ENCODE data around the gene REXO1. TPM values are rescaled to one million over a fixed set of nuclear protein-coding genes. Genes with fewer than 3 reads are reported as not detected.
A peak's percentile ranks its signal among the peaks of the same experiment; 100 is the strongest.

Gene REXO1
- total RNA-seq, 1 experiment from 2014 or later, result 61.1 TPM

GRCh38 chr19:1827566-1828278 lies 20.6 kb downstream of the REXO1 start (continued):
- no peak for TF ChIP-seq ARID4B (CRISPR knock-in tag; IDR thresholded peaks at IDR 0.05; ENCODE audit: borderline replicate concordance)
- no peak for TF ChIP-seq ERG (CRISPR knock-in tag; IDR thresholded peaks at IDR 0.05)
- TF ChIP-seq ATF6 (CRISPR knock-in tag; IDR thresholded peaks at IDR 0.05), result no peak
- TF ChIP-seq ZNF263 (CRISPR knock-in tag; IDR thresholded peaks at IDR 0.05; ENCODE audit: low read depth), result no peak
- no peak for TF ChIP-seq FOXP4 (CRISPR knock-in tag; IDR thresholded peaks at IDR 0.05)
- TF ChIP-seq PREB (CRISPR knock-in tag; IDR thresholded peaks at IDR 0.05; ENCODE audit: borderline replicate concordance), result no peak

GRCh38 chr19:1826557-1827521 lies 21.4 kb downstream of the REXO1 start:
- H3K27ac Mint-ChIP-seq, result no peak overlapping the region
- DNase-seq (ENCODE audit: low spot score) (peak; percentile 42), ATAC-seq (peak; percentile 42)
- H3K4me1 Mint-ChIP-seq, result peaks cover 6% of the 10 kb centered on the region; the same call in 1 of the 2 replicates
- no peak for TF ChIP-seq RELA (CRISPR knock-in tag; IDR thresholded peaks at IDR 0.05; ENCODE audit: borderline replicate concordance)
- TF ChIP-seq ZNF281 (CRISPR knock-in tag; IDR thresholded peaks at IDR 0.05), result no peak
- TF ChIP-seq HMGXB4 (CRISPR knock-in tag; IDR thresholded peaks at IDR 0.05), result peak; percentile 43; the same call in 1 of the 2 replicates
- TF ChIP-seq ZNF263 (CRISPR knock-in tag; IDR thresholded peaks at IDR 0.05; ENCODE audit: low read depth), result 0 out of 2 replicates have a peak, but pooled peaks have one; percentile 26
- POLR2A ChIA-PET, result interaction anchor here (0.6 to 1.8 kb wide), 6 partner anchors 11 to 325 kb away, joined by 3 to 8 read pairs (median 3); partner anchors contain the start of gene AP3D1
- no peaks in the 10 kb centered on the region for H3K9me3 Mint-ChIP-seq
- peaks cover 8% of the 10 kb centered on the region for H3K36me3 Mint-ChIP-seq
- CTCF ChIA-PET, result interaction anchor here (0.5 to 4.9 kb wide), 78 partner anchors 10 to 1302 kb away, joined by 3 to 216 read pairs (median 5); partner anchors contain the start of genes ADAT3, ATP8B3, MBD3 and REEP6
- no peaks in the 10 kb centered on the region for H3K27me3 Mint-ChIP-seq (ENCODE audit: low read depth)
- no peak overlapping the region for H3K4me3 Mint-ChIP-seq

All from WTC11 (cell line).